COLO668 (cell line): ENCODE data around the gene SETD4.
A peak's percentile ranks its signal among the peaks of the same experiment; 100 is the strongest.

Experiments
- DNase-seq: peaks from one replicate; lab custom pipeline; 2025; ENCODE audit not compliant: unreplicated experiment; lab: John Stamatoyannopoulos, UW

SETD4 gene

DNA sequence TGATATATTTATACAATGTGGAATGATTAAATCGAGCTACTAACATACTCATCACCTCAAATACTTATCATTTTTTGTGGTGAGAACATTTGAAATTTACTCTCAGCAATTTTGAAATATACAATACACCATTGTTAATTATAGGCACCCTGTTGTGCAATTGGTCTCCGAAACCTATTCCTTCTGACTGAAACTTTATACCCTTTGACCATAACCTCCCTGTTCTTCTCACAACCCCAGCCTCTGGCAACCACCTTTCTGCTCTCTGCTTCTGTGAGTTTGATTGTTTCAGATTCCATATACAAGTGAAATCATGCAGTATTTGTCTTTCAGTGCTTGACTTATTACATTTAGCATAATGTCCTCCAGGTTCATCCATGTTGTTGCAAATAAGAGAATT, 49.5 kb downstream of the SETD4 start:
- no peak for DNase-seq

- no peak for DNase-seq
Observed at GRCh38 chr21:36008505-36008904, 51.8 kb downstream of the SETD4 start.

DNA sequence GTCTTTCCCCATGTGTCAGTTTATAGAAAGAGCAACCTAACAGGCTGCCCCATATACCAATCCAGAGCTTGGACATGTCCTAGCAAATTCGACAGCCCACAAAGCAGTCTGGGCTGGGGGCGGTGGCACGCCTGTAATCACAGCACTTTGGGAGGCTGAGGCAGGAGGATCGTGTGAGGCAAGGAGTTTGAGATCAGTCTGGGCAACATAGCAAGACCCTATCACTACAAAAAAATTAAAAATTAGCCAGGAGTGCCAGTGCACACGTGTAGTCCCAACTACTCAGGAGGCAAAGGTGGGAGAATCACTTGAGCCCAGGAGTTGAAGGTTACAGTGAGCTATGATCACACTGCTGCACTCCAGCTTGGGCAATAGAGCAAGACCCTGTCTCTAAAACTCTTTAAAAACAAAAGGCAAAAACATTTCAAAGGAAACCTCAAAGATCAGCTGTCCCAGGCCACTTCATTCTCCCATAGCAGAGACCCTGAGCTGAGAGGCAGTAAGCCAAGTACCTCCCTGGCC, 54.4 kb downstream of the SETD4 start:
- no peak for DNase-seq

GRCh38 chr21:36005018-36005417, 55.3 kb downstream of the SETD4 start:
- no peak for DNase-seq

- no peak for DNase-seq
Observed at GRCh38 chr21:36004441-36004840, 55.9 kb downstream of the SETD4 start.

DNA sequence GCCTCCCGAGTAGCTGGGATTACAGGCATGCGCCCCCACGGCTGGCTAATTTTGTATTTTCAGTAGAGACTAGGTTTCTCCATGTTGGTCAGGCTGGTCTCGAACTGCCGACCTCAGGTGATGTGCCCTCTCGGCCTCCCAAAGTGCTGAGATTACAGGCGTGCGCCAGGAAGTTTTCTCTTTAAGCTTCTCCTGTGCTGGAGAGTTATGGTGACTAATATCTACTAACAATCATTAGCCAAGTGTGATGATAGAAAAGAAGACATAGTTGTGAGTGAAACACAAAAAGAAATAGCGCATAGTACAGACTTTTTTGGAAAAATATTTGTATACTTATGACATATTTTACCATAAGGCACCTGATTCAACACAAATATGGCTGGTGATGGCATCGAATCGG, 56.5 kb downstream of the SETD4 start:
- DNase-seq, result no peak

- DNase-seq, result no peak
Observed at GRCh38 chr21:35996217-35996616, 64.1 kb downstream of the SETD4 start.

DNA sequence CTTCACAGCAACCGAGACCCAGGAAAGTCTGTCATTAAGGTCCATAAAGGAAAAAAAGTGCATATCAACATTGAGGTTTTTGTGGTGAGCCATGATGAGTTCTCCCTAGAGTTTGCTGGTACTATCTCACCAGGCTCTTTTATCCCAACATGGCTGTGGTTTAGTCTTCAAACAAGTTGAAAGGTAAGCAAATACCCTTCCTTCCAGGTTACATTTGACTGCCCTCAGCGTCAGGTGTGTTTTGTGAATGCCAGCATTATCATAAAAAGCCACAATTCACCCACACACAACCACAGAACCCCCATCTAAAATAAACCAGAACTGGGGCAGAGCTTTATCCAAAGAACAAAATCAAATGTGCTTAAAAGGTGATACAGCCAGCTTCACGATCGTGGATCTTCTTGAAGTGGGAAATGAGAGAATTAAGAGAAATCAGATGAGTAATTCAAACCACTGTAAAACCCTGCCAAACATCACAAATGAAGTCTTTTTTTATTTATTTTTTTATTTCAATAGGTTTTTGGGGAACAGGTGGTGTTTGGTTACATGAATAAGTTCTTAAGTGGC, 64.7 kb downstream of the SETD4 start:
- DNase-seq, result peak; percentile 48

- DNase-seq, result no peak
Observed at GRCh38 chr21:35994613-35995012, 65.7 kb downstream of the SETD4 start.

- DNase-seq, result no peak
Observed at GRCh38 chr21:35993875-35994490, 66.3 kb downstream of the SETD4 start.

DNA sequence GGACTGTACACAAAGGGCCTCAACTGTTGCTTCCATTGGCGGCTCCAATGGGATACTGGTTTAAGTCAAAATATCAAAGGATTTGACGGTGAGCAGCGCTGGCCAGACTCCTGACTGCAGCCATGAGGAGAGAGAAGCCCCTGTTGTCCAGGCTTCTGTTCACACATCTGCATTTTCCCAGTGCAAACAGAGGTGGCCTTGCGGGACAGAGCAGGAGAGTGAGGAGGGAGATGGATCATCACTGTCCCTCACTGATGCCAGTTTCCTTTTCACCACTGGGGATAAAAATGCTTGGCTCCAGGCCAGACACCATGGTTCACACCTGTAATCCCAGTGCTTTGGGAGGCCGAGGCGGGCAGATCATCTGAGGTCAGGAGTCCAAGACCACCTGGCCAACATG, 69.2 kb downstream of the SETD4 start:
- peak; percentile 20 for DNase-seq

GRCh38 chr21:35990609-35991008, 69.7 kb downstream of the SETD4 start:
- DNase-seq, result no peak

DNA sequence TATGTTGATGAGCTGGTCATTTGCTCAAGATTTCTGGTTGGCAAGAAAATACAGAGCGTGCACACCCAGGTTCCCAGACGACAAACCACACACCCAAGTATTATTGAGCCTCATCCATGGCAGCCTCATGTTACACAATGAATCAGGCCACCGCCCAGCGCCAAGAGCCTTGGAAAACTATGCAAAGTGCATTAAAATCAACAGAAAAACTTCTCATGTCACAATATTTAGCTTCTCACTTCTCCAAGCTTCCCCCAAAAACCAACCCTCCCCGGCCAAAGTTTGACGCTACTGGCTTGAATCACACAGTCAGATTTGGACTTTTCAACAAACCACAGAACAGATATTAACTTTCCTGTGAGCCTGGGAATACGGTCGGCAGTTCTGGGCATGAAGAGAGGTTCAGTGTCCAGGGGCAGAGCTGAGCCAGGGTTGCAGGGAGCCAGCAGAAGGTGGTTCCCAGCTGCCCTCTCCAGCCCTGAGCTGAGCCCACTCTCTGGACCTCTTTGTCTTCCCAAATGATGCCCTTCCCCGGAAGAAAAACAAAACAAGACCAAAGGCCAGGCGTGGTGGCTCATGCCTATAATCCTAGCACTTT, 71.1 kb downstream of the SETD4 start:
- no peak for DNase-seq

DNA sequence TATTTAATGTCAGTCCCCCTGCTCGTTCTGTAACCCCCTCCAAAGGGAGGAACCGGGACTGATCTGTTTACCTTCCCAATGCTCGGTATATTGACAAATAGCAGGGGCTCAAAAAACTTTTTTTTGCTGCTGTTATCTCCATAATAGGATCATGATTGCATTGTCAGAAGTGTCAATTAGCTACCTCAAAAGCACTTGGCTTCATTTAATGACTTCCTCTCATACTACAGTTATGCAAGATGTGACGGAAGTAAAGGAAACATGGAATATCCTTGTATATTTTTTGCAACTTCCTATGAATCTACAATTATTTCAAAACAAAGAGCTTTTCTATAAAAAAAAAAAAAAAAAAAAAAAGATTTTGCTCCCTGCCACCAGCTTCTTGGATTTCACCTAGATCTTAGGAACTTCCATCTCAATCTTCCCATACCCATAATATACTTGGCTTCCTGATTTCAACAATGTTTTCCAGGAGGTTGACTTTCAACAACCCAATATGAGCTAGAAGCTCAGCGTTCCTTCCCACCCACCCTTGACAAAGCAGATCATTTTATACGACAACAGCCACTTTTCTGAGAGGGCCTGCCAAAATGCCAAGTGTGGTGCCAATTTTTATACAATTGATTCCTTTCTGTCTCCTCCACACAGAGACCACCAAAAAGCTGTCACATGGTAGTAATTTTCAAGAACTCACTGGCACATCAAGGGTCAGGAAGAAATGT, 71.7 kb downstream of the SETD4 start:
- DNase-seq, result no peak

- no peak for DNase-seq
Observed at GRCh38 chr21:35987475-35987874, 72.9 kb downstream of the SETD4 start.

- no peak for DNase-seq
Observed at GRCh38 chr21:35984654-35985361, 75.5 kb downstream of the SETD4 start.
